Measurements from ENCODE around the gene PPP1R1C.

- TF ChIP-seq YY1 (IDR thresholded peaks at IDR 0.05; ENCODE audit: insufficient read depth, insufficient read length) = no peak
- TF ChIP-seq ZNF274 (IDR thresholded peaks at IDR 0.05; ENCODE audit: low read depth, low read length) = no peak
Observed at GRCh38 chr2:182043021-182043420, 57.4 kb downstream of the PPP1R1C start.
